Kidney tubule cell (primary cell): ENCODE data around the gene TMEM45B.
A peak's percentile ranks its signal among the peaks of the same experiment; 100 is the strongest.
"Not testable (repeated sequence)": the region's sequence is repeated elsewhere in the genome, so short reads cannot be mapped to it uniquely, and the experiment has no call there.

Experiments
- DNase-seq: peaks from one replicate; pipeline ENCODE4 v3.0.0-alpha.2; 2018; ENCODE audit warnings: low spot score

The TMEM45B gene

DNA sequence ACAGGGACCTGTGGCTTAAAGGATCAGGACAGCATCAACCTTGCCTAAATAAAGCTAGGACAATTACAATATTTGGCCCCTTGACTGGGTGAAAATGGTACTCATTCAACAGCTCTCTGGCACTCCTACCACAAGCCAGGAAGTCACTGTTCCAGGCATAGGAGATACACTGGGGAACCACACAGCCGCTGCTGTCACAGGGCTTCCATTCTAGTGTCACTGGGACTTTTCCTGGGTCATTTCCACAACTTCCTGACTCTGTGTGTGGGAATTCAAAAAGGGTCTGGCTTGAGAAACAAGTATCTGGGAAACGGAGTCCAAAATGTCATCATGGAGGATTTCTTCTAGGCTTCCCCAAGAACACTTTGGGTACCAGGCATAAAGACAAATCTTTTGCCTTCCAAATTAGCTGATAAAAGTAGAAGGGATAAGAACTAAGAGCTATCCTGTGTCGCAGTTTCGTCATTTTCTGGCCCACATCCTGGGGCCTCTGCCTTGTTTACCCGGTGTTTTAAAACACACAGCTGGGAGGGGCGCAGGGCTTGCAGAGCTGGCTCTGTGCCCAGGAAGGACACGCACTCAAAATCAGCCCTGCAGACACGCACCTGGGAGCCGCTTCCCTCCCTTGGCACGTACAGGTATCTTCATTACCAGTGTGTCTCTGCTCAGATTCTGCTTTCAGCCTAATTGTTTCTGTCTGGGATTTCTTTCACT lies 38.0 kb downstream of the TMEM45B start:
- DNase-seq = peak; percentile 72

DNA sequence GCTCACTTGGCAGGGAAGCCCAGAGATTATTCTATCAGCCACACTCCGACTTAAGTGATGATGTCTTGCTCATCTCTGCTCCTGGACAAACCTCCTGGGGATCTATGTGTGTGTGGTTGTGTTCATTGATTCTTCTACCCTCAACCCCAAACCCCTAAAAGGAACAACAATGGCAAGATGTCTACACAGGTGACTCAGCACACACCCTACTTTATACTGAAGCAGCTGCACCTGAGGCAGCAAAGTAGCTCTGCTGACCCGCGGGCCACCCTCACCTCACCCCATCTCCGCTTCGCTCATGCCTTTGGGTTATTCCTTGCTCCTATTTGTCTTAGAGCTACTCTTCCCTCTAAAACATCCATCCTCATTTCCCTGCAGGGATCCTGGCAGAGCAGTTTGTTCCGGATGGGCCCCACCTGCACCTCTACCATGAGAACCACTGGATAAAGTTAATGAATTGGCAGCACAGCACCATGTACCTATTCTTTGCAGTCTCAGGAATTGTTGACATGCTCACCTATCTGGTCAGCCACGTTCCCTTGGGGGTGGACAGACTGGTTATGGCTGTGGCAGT lies 38.7 kb downstream of the TMEM45B start:
- no peak for DNase-seq

- DNase-seq = no peak
Measured at GRCh38 chr11:129855086-129855485, 39.4 kb downstream of the TMEM45B start.

DNA sequence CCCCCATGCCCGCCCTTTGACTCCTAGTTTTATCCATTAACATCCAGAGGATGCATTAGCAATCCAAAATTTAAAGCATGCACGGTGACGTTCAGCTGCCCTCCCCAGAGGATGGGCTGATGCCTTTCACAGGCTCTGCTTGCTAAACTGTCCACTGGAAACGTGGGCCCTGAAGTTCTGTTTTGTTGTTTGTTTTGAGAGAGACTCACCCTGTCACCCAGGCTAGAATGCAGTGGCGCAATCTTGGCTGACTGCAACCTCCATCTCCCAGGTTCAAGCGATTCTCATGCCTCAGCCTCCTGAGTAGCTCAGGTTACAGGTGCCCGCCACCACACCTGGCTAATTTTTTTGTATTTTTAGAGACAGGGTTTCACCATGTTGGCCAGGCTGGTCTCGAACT lies 40.4 kb downstream of the TMEM45B start:
- no peak for DNase-seq

GRCh38 chr11:129861702-129862522 lies 46.3 kb downstream of the TMEM45B start:
- DNase-seq = peak; percentile 97

DNA sequence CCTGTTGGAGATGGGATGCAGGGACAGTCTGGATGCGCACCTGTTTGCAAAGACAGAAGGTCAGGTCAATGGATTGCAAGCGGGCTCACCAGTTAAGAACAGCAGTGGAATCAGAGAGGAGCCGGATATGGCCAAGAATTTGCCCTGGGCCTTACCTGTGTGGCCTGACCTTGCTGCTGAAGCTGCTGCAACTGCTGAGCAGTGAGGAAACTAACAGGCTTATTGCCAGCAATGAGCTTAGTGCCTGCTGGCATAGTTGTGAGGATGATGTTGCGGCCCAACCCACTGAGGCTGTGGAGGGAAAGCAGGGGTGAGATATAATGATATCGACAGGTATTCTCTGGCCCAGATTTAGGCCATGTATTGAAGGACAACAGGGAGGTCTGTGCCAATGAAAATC lies 49.2 kb downstream of the TMEM45B start:
- no peak for DNase-seq

- no peak for DNase-seq
Measured at GRCh38 chr11:129865701-129866100, 50.1 kb downstream of the TMEM45B start.

GRCh38 chr11:129866311-129866710 lies 50.7 kb downstream of the TMEM45B start:
- no peak for DNase-seq

GRCh38 chr11:129868626-129869025 lies 53.0 kb downstream of the TMEM45B start:
- DNase-seq = not testable (repeated sequence)

- no peak for DNase-seq
Measured at GRCh38 chr11:129871914-129872313, 56.3 kb downstream of the TMEM45B start.

- no peak for DNase-seq
Measured at GRCh38 chr11:129880311-129880710, 64.7 kb downstream of the TMEM45B start.

- DNase-seq = peak; percentile 38
Measured at GRCh38 chr11:129881570-129882170, 66.0 kb downstream of the TMEM45B start.

DNA sequence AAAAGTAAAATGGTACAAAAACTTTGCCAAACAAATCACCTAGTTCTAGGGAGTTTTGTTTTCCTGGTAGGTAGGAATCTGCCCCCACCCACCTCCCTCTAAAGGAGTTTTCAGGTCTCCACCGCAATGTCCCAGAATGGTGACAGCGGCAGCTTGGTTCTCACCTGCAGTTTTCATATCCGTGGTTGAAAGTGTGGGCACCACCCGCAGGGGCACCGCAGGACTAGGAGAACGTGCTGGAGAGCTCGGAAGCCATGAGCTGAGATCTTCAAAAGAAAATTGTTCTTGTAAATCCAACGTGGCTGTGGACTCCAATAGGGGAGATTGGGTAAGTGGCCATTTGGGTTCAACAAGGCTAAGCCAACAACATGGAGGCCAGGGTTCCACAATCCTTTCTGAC lies 68.9 kb downstream of the TMEM45B start:
- no peak for DNase-seq

DNA sequence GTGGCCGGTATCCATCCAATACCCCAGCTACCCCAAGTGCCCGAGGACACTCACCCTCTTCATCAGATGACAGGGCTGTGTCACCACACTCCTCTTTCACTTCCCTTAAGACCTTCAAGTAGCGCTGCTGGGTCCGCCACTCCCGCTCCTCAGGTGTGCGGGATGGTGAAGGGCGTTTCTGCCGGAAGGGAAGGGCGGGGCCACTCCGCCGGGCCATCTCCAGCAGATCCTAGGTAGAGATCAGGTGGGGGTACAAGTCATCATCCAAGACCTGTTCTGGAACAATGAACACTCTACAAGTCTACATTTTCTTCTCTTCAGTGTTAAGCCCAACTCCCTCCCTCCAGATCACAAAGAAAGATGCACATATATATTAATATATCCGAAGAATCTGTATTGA lies 69.7 kb downstream of the TMEM45B start:
- no peak for DNase-seq

- DNase-seq = no peak
Measured at GRCh38 chr11:129888451-129888850, 72.8 kb downstream of the TMEM45B start.

- peak; percentile 10 for DNase-seq
Measured at GRCh38 chr11:129894278-129895125, 78.9 kb downstream of the TMEM45B start.

DNA sequence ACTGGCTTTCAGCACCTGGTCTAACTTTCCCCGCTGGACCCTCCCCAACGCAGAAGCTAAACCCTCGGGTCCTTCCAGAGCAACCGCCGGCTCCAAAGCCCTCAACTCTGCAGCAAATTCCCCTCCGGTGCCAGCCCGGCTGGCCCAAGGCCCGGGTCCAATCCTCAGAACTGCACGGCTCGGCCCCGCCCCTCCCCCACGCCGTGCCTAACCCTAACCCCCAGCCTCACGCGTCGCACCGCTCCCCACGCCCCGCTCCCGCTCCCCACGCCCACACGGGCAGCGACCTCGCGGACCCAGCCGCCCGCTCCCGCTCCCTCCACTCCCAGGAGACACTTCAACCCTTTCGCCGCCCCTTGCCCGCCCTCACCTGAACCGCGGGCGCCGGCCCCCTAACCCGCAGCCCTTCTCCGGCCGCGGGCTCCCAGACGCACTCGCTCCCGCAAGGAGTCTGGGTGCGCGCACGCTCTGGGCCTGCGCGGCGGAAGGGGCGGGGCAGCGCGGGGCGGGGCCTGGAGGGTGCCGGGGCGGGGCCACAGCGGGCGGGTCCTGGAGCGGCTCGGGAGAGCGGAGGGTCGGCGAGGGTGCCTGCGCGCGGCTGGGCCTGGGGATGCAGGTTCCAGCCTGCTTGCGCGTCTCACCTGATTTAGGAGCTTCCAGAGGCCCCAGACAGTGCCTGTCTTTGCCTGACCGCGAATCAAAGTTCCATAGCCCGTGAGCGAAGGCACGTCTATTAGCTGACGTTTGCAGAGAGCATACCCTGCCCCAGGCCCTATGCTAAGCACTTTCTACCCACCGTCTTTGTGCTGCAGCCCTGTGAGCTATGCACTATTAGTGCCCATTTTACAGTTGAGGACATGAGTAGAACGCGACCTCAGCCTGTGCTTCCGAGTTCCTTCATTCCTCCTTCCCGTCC lies 79.7 kb downstream of the TMEM45B start, which contains the start of gene NFRKB:
TSS of gene NFRKB (minus strand) at position 453 of the 916 bp plus-strand sequence. CDS start 2,729 bp downstream, outside the sequence.
- peak; percentile 80 for DNase-seq

DNA sequence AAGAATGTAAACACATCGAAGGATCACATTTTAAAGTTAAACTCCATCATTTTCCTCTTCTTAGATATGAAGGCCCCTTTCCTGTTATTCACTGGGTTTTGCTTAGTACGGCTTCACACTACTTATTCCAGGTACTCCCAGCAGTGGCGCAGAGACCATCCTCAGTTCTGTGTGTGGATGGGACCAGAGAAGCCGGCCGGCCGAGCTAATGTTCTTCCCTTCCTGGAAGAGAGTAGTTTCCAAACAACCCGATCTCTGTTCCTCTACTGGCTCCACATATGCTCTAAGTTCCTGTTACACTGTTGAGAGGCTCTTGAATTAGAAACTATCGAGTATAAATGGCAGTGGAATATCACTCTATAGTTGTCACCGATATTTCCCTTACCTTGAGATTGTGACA lies 80.4 kb downstream of the TMEM45B start:
- no peak for DNase-seq

DNA sequence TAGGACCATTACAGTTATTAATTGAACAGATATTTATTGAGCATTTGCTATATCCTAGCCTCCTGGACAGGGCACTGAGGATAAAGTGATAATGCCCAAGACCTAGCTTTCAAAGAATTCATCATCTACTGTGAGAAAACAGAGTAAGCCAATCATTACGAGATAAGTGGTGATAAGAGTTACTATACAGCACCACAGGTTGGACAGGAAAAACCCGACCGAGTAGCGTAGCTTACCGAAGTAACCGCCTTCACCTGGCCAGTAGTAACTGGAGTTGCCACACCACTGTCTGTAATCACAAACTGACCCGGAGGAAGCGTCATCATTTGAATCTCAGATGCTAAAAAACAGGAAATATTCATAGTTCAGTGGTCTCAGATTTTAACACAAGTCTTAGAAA lies 89.8 kb downstream of the TMEM45B start:
- DNase-seq = no peak
